ENCODE results near the gene MYO9A. TPM values are rescaled to one million over a fixed set of nuclear protein-coding genes. Genes with fewer than 3 reads are reported as not detected.

MYO9A gene
- total RNA-seq, 1 experiment from 2014 or later, result 23.0 TPM

DNA sequence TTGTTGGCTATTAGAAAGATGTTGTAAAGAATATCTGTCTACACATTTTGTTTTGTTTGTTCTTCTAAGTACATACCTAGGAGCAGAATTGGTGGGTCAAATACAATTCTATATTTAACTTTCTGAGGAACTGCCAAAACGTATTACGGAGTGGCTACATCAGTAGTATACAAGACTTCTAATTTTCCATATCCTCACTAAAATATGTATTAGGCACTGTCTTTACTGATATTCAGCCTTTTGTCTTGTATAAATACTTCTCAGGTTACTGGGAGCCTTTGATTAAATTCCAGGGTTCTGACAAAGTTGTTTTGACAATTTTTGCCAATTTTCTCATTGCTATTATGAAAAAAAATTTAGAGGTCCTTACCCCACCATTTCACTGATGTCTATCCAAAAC lies 160.9 kb downstream of the MYO9A start:
- no peak overlapping the region for H3K27ac ChIP-seq (ENCODE audit: low read depth, low read length)
- BruUV-seq (replicated peaks), result no TSS peak
- TF ChIP-seq MAX (IDR thresholded peaks at IDR 0.05), result no peak
- no peak for TF ChIP-seq EZH2phosphoT487 (IDR thresholded peaks at IDR 0.05; ENCODE audit: borderline replicate concordance)
- TF ChIP-seq CEBPB (IDR thresholded peaks at IDR 0.05; ENCODE audit: low read depth), result no peak
- TF ChIP-seq RAD21 (IDR thresholded peaks at IDR 0.05; ENCODE audit: low read depth), result no peak
- no peak for TF ChIP-seq FOSL1 (IDR thresholded peaks at IDR 0.05; ENCODE audit: low read depth)
- TF ChIP-seq EZH2 (IDR thresholded peaks at IDR 0.05), result no peak
- TF ChIP-seq CBX3 (IDR thresholded peaks at IDR 0.05; ENCODE audit: low read depth), result no peak
- TF ChIP-seq ELF1 (IDR thresholded peaks at IDR 0.05; ENCODE audit: borderline replicate concordance, low read depth), result no peak
- TF ChIP-seq SRF (IDR thresholded peaks at IDR 0.05; ENCODE audit: low read depth), result no peak
- TF ChIP-seq SIN3A (IDR thresholded peaks at IDR 0.05; ENCODE audit: low read depth), result no peak
- TF ChIP-seq EGR1 (IDR thresholded peaks at IDR 0.05; ENCODE audit: low read depth), result no peak
- TF ChIP-seq ZFX (IDR thresholded peaks at IDR 0.05), result no peak
- TF ChIP-seq SP1 (IDR thresholded peaks at IDR 0.05; ENCODE audit: low read depth), result no peak
- no peak for TF ChIP-seq POLR2A (IDR thresholded peaks at IDR 0.05; ENCODE audit: borderline replicate concordance, extremely low read depth, insufficient read depth, insufficient read length)
- no peak overlapping the region for H2AFZ ChIP-seq (ENCODE audit: low read depth, low read length, poor library complexity, severe bottlenecking)
- ChIA-PET RAD21 (ENCODE audit: low non-redundant PET in 1 of 2, low total read pairs in 2 of 2, uncharacterized antibody in 2 of 2, unreplicated experiment in 2 of 2) (no interaction called here), POLR2A (no interaction called here), CTCF (no interaction called here)
- no peaks in the 10 kb centered on the region for H4K20me1 ChIP-seq (ENCODE audit: insufficient read depth)
- no peaks in the 10 kb centered on the region for H3K9me2 ChIP-seq (ENCODE audit: insufficient read depth)
- ATAC-seq (no peak), DNase-seq (ENCODE audit: low read depth, low spot score) (no peak)
- H3K9ac ChIP-seq (ENCODE audit: low read length), result no peak overlapping the region
- no peaks in the 10 kb centered on the region for H3K27me3 ChIP-seq (ENCODE audit: insufficient read depth, low read length)
- H3K4me2 ChIP-seq (ENCODE audit: low read length), result no peak overlapping the region
- intact Hi-C loops (cut with micrococcal nuclease), result no loop called here
- no peaks in the 10 kb centered on the region for H3K9me3 ChIP-seq (ENCODE audit: control insufficient read depth in 1 of 2, insufficient read depth in 1 of 2, low read depth in 1 of 2, low read length in 2 of 2)
- no peaks in the 10 kb centered on the region for H3K4me1 ChIP-seq (ENCODE audit: control insufficient read depth in 1 of 2, insufficient read depth in 2 of 2, low read length in 2 of 2)
- no peak overlapping the region for H3K4me3 ChIP-seq (replicated peaks in 1 of 2; ENCODE audit: low read depth in 1 of 2, low read length in 2 of 2)
- no peaks in the 10 kb centered on the region for H3K36me3 ChIP-seq (ENCODE audit: control insufficient read depth in 1 of 2, insufficient read depth in 2 of 2, low read length in 2 of 2)
- no peaks in the 10 kb centered on the region for H3K79me2 ChIP-seq (ENCODE audit: insufficient read depth, low read length)

DNA sequence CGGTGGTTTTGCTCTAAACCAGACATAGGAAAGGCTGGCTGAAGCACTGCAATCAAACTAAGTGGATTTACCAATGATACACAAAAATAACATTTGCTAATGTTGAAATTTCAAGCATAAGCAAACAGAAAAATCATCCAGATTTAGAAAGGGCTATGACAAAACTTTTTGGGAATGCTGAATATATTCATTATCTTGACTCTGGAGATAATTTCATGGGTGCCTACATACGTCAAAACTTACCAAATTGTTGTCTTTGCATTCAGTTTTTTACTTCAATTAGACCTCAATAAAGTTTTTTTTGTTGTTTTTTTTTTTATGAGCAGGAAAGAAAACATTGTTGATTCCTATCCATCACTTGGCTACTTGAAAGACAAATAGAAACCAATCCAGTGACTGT lies 166.8 kb downstream of the MYO9A start:
- Histone ChIP-seq H3K79me2 (ENCODE audit: insufficient read depth, low read length) (no peaks in the 10 kb centered on the region), H3K4me2 (ENCODE audit: low read length) (no peak overlapping the region), H3K9me3 (ENCODE audit: control insufficient read depth in 1 of 2, insufficient read depth in 1 of 2, low read depth in 1 of 2, low read length in 2 of 2) (no peaks in the 10 kb centered on the region), H4K20me1 (ENCODE audit: insufficient read depth) (no peaks in the 10 kb centered on the region), H3K27me3 (ENCODE audit: insufficient read depth, low read length) (no peaks in the 10 kb centered on the region), H3K27ac (ENCODE audit: low read depth, low read length) (no peak overlapping the region), H2AFZ (ENCODE audit: low read depth, low read length, poor library complexity, severe bottlenecking) (no peak overlapping the region), H3K4me3 (replicated peaks in 1 of 2; ENCODE audit: low read depth in 1 of 2, low read length in 2 of 2) (no peak overlapping the region), H3K36me3 (ENCODE audit: control insufficient read depth in 1 of 2, insufficient read depth in 2 of 2, low read length in 2 of 2) (no peaks in the 10 kb centered on the region), H3K9me2 (ENCODE audit: insufficient read depth) (no peaks in the 10 kb centered on the region), H3K9ac (ENCODE audit: low read length) (no peak overlapping the region), H3K4me1 (ENCODE audit: control insufficient read depth in 1 of 2, insufficient read depth in 2 of 2, low read length in 2 of 2) (no peaks in the 10 kb centered on the region)
- ChIA-PET CTCF (no interaction called here), RAD21 (ENCODE audit: low non-redundant PET in 1 of 2, low total read pairs in 2 of 2, uncharacterized antibody in 2 of 2, unreplicated experiment in 2 of 2) (no interaction called here), POLR2A (no interaction called here)
- intact Hi-C loops (cut with micrococcal nuclease), result no loop called here
- no TSS peak for BruUV-seq (replicated peaks)
- ATAC-seq, result no peak
- DNase-seq (ENCODE audit: low read depth, low spot score), result no peak
- TF ChIP-seq YY1 (IDR thresholded peaks at IDR 0.05; ENCODE audit: extremely low read depth, insufficient replicate concordance, low read depth, low read length) (no peak), ATF3 (IDR thresholded peaks at IDR 0.05) (no peak), MAX (IDR thresholded peaks at IDR 0.05) (no peak), SIN3A (IDR thresholded peaks at IDR 0.05; ENCODE audit: low read depth) (no peak), CBX3 (IDR thresholded peaks at IDR 0.05; ENCODE audit: low read depth) (no peak), JUND (IDR thresholded peaks at IDR 0.05) (no peak), ELF1 (IDR thresholded peaks at IDR 0.05; ENCODE audit: borderline replicate concordance, low read depth) (no peak), REST (IDR thresholded peaks at IDR 0.05; ENCODE audit: low read depth) (no peak), RAD21 (IDR thresholded peaks at IDR 0.05; ENCODE audit: low read depth) (no peak)
